ENCODE results near the gene PIK3R6.

Gene PIK3R6

DNA sequence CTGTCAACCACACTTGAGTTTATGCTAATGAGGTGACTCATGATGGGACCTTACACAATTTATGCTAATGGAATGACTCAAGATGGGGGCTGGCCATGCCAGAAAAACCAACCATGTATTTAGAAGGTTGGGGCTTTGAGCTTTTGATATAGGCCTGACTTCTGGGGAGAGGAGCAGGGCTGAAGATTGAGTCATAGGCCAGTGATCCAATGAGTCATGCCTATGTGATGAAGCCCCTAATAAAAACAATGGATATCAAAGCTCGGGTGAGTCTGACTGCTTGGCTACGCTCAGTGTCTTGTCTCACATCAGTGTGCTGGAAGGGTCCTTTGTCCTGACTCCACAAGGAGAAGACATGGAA, 75.6 kb downstream of the PIK3R6 start:
- no peak for DNase-seq

DNA sequence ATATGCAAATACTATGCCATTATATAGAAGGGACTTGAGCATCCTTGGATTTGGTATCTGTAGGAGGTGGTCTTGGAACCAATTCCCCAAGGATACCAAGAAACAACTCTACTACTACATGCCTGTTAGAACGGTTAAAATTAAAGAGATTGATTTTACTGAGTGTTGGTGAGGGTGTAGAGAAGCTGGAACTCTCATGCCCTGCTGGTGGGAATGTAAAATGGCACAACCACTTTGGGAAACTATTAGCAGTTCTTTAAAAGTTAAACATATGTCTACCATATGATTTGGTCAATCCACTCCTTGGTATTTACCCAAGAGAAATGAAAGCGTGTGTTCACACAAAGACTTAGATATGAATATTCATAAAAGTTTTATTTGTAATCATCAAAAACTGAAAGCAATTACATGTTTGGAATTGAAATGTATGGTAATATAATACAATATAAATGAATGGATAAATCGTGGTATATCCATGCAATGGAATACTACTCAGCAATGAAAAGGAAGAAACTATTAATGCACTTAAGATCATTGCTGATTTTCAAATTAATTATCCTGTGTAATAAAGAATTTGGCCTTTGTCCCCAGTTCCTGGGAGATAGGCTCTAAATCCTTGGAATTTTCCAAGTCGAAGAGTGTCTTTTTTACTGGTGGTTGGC, 76.1 kb downstream of the PIK3R6 start:
- no peak for DNase-seq

DNA sequence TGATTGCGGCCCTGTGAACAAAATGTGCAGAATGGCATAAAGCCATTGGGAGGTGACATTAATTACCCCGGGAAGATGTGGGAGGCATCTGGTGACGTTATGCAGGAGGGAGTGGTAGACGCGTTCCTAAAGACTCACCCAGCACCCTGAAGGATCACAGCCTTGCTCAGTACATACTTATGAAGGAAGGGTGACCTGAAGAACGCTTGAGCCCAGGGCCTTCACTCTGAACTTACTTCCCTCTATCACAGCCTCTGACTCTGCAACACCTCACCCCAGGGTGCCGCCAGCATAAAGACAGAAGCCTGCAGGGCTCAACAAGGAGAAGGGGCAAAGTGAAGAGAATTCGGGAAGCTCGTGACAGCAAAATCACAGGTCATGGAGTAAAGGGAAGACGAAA, 77.7 kb downstream of the PIK3R6 start:
- DNase-seq, result no peak

DNA sequence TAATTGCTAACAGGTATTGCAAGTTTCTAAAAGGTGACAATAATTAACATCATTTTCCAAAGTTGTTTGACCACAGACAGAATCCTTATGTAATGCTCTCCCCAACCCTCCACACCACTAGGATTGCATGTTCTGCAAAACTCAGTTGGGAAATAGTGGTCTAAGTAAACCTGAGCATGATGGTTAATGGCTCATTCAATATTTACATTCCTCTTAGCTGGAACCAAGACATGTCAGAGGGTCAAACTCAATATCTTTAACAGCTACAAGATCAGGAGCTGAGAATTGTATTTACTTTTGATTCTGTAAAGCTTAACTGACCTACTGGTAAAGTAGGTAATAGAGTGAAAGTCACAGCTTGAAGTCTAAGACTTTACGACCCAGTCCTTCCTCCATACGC, 78.5 kb downstream of the PIK3R6 start:
- no peak for DNase-seq

DNA sequence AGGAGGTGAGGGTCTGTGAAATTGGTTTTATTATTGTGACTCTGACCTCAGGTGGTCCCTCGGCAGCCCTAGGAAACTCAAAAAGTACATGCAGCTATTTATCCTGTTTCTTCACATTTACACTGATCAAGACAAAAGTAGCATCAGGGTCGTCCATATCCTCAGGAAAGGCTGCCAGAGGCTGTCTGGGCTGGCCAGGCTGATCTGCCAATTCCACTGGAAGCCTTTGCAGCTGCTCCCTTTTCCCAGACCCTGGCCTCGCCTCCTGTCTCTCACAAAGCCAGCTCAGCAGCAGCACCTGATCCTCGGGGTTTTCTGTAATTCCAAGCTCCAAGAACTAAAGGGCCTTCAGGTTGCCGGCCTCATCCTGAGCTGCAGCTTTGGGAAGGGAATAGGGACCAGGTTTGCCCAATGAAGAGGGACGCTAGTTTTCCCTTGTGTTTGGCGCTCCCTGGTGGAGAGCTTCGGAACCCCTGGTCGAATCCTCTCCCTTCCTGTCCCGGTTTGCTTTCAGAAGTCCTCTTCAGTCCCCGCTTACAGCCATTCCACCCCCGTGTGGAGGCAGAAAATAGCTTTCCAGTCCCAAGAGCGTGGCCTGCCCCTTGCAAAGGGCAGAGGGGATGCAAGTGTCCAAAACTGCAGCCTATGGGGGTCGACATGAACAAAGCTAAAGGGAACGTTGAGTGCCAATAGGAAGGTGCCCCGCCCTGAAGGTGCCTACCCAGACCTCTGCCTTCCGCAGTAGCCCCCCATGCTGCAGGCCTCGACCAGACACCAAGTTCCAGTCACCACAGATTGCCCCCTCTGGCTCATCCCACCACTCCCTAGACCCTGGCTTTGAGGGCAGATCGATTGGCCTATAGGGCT, 81.7 kb downstream of the PIK3R6 start:
- peak; percentile 19 to 40 for DNase-seq

DNA sequence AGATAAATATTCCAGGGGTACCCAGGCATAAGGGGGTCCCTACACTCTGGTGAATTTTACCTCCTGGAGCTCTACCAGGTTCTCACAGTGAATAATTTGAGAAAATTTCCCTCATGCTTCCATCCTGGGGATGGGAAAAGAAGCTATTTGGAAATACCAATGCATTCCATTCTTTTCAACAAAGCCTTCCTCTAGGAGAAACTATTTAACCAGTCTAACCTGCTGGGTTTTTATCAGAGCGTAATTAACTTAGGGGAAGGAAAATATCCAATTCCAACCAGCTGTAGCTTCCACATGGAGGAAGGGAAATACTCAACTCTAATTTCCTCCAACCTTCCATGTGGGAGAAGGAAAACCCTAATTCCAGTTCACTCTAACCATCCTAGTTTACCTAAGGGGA, 85.3 kb downstream of the PIK3R6 start:
- no peak for DNase-seq

DNA sequence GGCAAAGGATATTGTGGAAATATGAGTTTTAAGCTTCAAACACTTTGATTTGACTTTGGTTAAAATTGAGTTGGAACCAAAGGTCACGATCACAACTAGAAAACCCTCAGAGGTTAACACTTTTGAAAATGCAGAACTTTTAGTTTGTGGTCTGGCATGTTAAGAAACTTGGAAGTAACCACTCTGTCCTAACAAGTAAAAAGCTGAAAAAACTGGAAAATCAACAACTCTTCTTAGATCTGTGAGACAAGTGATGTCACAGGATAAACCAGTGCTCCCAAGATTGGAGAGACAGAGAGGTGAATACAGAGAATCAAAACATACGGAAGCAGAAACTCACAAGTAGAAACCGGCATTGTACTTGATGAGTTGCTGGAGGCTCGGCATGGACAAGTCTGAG, 85.7 kb downstream of the PIK3R6 start:
- no peak for DNase-seq

DNA sequence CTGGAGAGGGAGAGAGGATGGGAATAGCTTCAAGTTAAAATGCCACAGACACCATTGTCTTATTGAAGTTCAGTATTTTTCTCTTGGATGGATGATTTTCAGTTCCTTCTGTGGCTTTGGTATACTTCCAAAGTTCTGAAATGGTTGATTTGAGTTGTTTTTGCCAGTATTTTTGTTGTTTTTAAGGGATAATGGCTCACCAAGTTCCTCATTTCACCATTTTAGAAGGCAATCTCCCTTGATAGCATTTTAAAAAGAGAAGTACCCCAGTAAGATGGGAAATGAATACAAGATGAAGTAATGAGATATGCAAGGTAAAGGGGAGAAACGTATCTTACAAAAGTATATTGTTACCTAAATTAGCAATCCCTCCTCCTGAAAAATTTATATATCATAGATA, 90.6 kb downstream of the PIK3R6 start:
- no peak for DNase-seq

DNA sequence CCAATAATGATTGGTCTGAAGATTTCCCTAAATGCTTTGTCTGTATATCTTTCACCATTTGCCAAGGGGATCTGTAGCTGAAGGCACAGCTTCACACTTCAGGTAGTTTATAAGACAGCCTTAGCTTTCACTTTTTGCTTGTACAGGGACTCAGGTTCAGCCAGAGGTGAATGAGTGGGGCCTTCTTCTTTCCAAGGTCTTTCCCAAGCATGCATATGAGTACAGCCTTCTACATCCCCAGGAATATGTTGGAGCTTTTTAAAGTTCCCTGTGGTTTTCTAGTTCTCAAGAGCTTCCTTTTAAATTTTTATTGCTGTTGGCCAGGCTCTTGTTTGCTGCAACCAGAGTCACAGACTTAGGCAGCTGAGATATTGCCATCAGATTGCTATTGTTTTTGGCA, 91.2 kb downstream of the PIK3R6 start:
- no peak for DNase-seq

DNA sequence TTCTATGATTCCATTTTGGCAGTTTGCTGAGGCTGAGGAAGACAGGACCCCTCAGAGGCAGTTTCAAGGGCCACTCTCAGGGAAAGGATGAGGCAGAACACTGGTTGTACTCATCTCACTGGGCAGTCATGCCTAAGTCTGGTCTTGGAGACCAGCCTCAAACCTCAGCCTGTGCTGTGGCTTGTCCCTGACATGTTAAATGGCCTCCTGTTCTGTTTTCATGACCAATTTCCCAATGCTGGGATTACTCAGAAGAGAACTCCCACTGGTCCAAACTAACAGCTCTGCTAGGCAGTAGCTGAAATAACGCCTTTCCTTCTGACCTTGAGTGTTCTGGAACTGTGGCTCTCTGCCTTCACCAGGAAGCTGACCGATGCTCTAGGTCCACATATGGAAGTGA, 100.7 kb downstream of the PIK3R6 start:
- no peak for DNase-seq

DNA sequence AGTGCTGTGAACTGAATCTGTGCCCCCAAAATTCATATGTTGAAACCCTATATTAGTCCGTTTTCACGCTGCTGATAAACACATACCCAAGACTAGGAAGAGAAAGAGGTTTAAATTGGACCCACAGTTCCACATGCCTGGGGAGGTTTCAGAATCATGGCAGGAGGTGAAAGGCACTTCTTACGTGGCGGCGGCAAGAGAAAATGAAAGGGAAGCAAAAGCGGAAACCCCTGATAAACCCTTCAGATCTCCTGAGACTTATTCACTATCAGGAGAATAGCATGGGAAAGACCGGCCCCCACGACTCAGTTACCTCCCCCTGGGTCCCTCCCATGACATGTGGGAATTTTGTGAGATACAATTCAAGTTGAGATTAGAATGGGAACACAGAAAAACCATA, 105.5 kb downstream of the PIK3R6 start:
- no peak for DNase-seq

DNA sequence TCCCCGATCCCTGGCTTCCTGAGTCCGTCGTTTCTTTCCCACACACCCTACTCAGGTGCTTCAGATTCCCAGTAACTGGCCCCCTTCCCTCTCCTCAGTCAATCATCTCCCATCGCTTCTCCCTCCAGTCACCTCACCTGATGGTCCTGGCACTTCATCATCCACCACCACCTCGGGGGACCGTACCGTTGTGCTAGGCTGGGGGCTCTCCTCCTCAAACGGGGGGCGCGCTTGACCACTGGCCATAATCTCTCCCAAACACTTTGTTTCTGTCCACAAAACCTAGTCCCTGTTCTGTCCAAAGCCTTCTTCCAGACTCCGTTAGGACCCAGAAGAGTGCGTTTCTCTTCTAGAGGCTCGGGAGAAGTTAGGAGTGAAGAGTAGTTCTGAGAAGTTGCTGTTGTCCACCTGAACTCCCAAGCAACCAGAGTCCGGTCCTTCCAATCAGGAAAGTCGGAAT, 109.3 kb downstream of the PIK3R6 start, which contains the start of gene SPDYE4:
SPDYE4 (minus strand) TSS at position 410 of the 460 bp plus-strand sequence; CDS start at position 246, 164 bp downstream.
- no peak for DNase-seq

DNA sequence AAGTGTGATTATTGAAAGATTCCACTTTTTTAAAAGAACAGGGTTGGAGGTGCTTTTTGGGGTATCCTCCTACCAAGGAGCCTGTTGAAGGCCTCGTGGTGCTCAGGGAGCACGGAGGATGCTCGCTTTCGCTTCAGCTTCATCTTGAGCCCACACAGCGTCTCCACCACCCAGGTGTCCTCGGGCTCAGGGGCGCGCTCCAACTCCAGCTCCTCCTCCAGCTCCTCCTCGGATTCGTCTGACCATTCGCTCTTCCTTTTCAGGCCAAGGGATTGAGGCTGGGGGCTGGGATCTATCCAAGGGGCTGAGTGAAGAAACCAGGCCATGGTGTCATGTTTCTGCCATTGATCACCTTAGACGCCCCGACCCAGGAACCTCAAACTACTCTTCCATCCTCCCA, 110.3 kb downstream of the PIK3R6 start:
- no peak for DNase-seq

DNA sequence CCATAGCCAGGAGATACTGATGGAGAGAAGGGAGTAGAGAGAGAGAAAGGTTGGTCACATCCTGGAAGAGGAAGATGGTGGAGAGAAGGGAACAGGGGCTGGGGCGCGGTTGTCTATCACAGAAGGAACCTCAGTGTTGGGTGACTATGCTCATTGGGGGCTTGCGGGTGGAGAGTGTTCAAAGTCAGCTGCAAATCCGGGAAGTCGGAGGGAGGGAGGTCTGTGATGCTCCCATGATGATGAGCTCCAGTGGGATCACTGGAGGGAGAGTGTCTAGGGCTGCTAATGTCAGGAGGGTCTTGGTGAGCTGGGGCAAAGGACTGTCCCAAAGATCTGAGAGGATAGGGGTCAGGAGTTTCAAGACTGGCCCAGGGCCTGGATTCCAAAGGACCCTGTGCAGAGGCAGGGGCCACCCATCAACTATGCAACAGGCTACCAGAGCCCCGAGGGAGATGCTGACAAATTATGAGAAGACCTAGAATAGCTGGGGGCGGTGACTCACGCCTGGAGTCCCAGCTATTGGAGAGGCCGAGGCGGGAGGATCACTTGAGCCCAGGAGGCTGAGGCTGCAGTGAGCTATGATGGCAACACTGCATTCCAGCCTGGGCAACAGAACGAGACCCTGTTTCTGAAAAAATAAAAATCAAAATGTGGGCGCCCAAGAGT, 111.8 kb downstream of the PIK3R6 start:
- no peak for DNase-seq

DNA sequence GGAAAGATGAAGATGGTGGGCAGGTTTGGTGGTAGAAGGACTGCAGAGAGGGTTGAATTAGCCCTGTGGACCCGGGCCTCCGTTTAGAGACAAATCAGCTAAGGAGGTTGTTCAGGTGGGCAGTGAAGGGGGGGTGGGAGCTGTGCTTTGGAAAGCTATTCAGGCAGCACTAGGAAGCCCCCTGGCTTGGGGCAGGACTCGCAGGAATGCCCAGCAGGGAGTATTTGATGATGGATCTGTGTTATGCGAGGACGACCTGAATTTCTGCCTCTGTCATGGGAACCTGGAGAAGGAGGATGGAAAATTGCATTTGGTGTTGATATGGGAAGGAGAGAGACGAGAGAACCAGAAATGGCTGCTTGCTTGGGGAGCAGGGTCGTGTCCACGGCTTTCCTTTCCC, 112.6 kb downstream of the PIK3R6 start:
- no peak for DNase-seq

DNA sequence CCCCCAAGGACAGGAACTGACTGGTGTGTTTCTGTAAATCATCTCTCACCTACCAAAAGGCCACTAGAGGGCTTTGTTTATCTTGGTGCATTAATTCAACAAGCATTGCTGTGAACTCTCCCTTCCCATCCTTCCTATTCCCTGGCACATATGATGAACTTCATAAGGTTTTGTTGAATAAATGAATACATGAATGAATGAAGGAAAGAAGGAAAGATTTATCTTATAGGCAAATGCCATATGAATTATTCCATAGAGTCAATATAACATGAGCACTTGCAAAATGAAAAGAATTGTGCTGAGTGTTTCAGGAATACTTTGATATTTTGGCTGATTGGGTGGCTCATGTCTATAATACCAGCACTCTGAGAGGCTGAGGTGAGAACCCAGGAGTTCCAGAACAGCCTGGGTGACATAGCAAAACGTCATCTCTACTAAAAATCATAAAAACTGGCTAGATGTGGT, 113.5 kb downstream of the PIK3R6 start:
- no peak for DNase-seq

DNA sequence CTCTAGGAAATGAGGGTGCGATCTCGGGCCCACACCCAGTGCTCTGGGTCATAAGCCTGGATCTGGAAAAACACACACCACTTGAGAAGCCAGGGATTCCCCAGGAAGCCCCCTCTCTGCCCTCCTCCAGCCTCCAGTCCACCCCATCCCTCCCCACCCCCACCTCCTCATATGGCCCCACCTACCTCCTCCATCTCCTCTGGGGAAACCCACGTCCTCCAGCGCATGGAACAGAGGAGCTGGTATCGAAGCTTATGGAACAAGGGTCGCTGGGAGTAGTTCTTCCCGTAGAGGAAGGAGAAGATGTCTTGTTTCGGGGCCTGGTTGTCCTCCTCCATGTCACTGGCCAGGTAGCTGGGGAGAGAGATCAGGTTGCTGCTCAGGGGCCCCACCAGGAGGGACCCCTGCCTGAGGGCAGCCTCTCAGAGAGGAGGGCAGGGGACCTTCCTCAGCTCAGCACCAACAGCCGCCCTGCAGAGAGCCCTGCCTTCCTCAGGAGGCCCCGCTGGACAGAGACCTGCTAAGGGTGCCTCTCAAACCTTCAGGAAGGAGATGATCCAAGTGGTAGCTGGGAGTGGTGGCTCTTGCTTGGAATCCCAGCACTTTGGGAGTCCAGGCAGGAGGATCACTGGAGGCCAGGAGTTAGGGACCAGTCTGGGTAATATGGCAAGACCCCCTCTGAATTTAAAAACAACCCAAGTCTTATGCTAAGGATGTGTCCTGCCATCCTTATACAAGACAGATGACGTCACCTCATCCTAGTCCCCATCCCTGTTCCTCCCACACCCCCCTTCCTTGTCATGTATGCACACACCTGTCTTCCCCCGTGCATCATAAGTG, 114.1 kb downstream of the PIK3R6 start:
- no peak for DNase-seq
